ENCODE results near the gene LPP.

The LPP gene

GRCh38 chr3:188310270-188310710 lies 156.3 kb downstream of the LPP start:
- in situ Hi-C loops (cut with HindIII; ENCODE audit: low sequenced_read_pairs) = no loop called here

DNA sequence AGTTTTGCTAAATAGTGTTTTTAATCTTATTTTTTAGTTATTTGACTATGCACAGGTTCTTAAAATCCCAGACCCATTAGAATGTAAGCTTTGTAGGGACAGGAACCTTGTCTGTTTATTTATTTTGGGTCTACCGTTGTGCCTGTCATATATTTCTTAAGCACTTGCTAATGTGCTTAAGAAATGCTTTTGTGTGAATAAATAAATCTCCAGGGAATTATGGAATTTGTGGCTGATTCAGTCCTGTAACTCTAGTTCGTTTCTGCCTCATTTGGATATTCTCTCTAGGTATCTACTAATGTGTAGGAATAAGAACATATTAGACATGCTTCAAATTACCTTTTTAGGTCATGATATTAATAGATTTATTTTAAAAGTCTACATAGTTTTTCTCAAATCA lies 161.6 kb downstream of the LPP start:
- no peak for TF ChIP-seq CTCF (IDR thresholded peaks at IDR 0.05; ENCODE audit: low read depth, low read length, missing control alignments)
- in situ Hi-C loops (cut with HindIII; ENCODE audit: low sequenced_read_pairs) = no loop called here
- no peak overlapping the region for H3K4me3 ChIP-seq (ENCODE audit: low read depth, low read length)
- DNase-seq (ENCODE audit: low read depth) = no peak

More at GRCh38 chr3:188310270-188310710, 156.3 kb downstream of the LPP start:
- TF ChIP-seq CTCF (IDR thresholded peaks at IDR 0.05; ENCODE audit: low read depth, low read length, missing control alignments) = no peak
- H3K4me3 ChIP-seq (ENCODE audit: low read depth, low read length) = no peak overlapping the region
- DNase-seq (ENCODE audit: low read depth) = no peak

- no peak for TF ChIP-seq CTCF (IDR thresholded peaks at IDR 0.05; ENCODE audit: low read depth, low read length, missing control alignments)
- in situ Hi-C loops (cut with HindIII; ENCODE audit: low sequenced_read_pairs) = no loop called here
- no peak overlapping the region for H3K4me3 ChIP-seq (ENCODE audit: low read depth, low read length)
- DNase-seq (ENCODE audit: low read depth) = no peak
Observed at GRCh38 chr3:188316021-188316722, 162.2 kb downstream of the LPP start.

GRCh38 chr3:188316723-188317070 lies 162.7 kb downstream of the LPP start:
- in situ Hi-C loops (cut with HindIII; ENCODE audit: low sequenced_read_pairs) = no loop called here
- DNase-seq (ENCODE audit: low read depth) = no peak

DNA sequence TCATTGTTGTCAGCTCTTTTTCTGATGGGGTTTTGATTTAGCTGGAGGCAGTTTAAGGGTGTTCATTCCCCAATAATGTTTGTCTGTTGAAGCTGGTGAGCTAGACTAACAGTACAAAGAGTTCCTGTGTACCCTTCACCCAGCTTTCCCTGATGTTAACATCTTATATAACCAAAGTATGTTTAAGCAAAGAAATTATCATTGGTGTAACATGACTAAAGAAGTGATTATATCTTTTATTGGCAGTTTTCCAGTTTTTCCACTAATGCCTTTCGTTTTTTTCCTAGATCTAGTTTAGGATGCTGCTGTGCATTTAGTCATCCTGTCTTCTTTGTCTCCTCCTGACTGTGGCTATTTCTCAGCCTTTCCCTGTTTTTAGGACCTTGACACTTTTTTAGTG lies 165.6 kb downstream of the LPP start:
- no peak overlapping the region for H3K4me3 ChIP-seq (ENCODE audit: low read depth, low read length)
- in situ Hi-C loops (cut with HindIII; ENCODE audit: low sequenced_read_pairs) = no loop called here
- DNase-seq (ENCODE audit: low read depth) = no peak
- no peak for TF ChIP-seq CTCF (IDR thresholded peaks at IDR 0.05; ENCODE audit: low read depth, low read length, missing control alignments)

More at GRCh38 chr3:188316723-188317070, 162.7 kb downstream of the LPP start:
- no peak overlapping the region for H3K4me3 ChIP-seq (ENCODE audit: low read depth, low read length)
- TF ChIP-seq CTCF (IDR thresholded peaks at IDR 0.05; ENCODE audit: low read depth, low read length, missing control alignments) = no peak

GRCh38 chr3:188320757-188321156 lies 166.8 kb downstream of the LPP start:
- no peak for TF ChIP-seq CTCF (IDR thresholded peaks at IDR 0.05; ENCODE audit: low read depth, low read length, missing control alignments)
- H3K4me3 ChIP-seq (ENCODE audit: low read depth, low read length) = no peak overlapping the region
- DNase-seq (ENCODE audit: low read depth) = peak; percentile 19
- in situ Hi-C loops (cut with HindIII; ENCODE audit: low sequenced_read_pairs) = no loop called here
